HG03097 (cell line): ENCODE results near the gene RAB22A.

Experiments
- ATAC-seq: cut with Tn5 transposase; IDR thresholded peaks from one replicate; pipeline ENCODE4 v1.9.1; 2021; ENCODE audit not compliant: unreplicated experiment, low FRiP score

The RAB22A gene

GRCh38 chr20:58297394-58297793 lies 12.1 kb upstream of the RAB22A start:
- ATAC-seq, result no peak

DNA sequence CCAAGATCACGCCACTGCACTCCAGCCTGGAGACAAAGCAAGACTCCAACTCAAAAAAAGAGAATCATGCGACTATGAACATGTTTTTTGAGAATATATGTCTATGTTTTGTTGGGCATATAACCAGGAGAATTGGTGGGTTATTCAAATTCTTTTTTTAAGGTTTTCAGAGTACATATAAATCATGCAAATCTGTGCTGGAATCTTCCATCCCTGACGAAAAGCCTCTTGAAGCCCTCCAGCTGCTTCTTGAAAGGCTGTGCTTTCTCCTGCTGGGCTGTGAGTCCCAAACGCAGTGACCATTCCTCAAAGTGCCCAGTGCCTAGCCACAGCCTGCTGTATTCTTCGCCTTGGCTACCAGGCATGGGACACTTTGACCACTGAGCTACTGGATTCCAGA lies 9.2 kb upstream of the RAB22A start:
- no peak for ATAC-seq

DNA sequence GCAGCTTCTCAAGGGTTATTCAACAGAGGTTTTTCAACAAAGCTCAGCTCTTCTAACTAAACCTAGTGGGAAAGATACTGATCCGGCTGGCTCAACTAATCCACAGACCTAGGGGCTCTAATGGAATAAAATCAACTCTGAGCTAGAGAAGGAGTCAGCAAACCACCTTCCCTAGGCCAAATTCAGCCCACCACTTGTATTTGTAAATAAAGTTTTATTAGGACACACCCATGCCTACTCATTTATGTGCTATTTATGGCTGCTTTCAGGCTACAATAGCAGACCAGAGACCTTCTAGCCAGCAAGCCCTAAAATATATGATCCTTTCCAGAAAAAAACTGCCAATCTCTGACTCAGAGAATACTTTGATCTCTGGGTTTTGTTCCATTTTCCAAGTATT lies 6.0 kb upstream of the RAB22A start:
- ATAC-seq, result no peak

DNA sequence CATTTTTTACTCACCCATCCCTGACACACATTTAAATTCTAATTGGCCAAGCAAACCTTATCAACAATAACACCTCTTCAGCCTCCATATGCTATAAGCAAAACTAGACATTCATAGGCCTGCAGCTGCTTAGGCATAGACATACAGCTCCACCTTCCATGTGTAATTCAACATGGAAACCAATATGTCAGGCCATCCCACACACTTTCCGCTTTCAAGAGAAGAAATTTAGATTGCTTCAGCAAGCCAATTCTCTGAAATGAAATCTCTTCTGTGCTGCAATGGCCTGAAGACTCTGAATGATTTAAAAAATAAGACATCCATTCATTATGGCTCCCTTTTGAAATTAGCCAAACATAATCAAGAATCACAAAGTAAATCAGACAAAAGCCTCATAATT lies 4.5 kb upstream of the RAB22A start:
- ATAC-seq, result no peak

DNA sequence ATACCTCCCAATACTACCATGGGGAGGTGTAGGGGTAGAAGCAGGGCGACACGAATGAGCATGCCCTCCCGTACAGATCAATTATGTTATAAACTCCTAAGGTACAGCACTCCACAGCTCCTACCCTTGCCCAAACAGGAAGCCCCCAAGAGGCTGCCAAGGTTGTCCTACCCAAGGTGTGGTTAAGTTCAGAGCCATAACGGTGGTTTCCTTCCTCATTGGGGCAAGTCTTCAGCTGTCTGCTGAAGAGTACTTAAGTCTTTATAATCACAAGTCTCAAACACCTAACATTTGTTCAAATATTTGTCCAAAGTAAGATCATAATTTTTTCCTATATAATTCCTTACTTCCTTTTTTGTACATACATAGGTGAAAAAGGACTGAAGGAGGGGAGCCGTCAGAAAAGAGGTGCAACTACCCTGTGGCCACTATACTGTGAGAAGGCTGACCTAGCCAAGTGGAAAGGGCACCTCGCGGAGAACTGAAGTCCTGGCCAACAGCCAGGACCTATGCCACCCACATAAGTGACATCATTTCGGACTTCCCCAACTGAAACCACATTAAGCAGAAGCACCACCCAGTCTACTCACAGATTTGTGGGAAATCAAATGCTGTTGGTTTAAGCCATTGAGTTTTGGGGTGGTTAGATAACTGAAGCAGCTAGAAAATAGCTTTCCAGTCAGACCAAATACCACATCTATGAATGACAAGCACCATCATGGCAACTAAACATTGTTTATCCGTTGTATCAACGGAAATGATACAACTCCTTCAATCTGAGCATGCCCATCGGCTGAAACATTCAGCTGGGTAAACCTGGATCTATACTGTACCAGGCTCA lies 2.9 kb upstream of the RAB22A start:
- peak; percentile 42 for ATAC-seq

- ATAC-seq, result no peak
Measured at GRCh38 chr20:58307270-58307669, 2.2 kb upstream of the RAB22A start.

DNA sequence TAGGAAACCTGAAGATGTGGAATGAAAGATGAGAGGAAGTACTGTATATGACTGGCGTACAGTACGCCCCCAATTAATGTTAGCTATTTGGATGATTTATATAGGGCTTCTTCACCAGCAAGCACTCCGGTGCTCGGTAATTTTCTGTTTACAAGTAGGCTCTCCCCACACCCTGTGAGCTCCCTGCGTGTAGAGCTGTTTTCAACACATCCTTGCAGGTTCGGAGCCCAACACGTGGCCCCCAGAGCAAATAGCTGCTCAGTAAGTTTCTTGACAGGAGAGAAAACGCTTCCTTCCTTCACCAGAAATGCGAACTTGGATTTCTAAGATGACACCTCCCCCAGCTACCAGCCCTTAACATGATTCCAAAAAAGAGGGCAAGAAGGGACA lies 1.2 kb upstream of the RAB22A start:
- no peak for ATAC-seq

GRCh38 chr20:58308680-58309527 lies 611 bp upstream of the RAB22A start:
- ATAC-seq, result peak; percentile 41

DNA sequence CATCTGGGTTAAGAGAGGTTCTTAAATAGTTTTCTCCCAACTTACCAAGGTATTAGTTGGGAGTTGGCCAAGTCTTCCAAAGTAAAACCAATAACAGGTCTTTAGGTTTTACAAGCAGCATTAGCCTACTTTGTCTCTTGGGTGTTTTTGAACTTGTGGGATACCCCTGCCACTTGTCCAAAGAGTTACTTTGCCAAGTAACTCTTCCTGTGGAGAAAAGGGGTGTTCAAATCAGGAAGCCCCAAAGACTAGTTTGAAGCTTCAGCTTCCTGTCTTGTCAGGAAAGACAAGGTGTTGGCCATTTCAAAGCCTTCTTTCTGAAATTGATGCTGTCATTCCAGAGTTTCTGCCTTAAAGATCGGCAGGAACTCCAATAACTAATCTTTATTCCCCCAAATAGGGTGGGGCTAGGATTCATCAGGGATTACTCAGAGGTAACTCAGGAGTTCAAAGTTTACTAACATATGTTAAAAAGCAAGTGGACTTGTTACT lies 822 bp downstream of the RAB22A start:
- no peak for ATAC-seq

- no peak for ATAC-seq
Measured at GRCh38 chr20:58312836-58313235, 3.3 kb downstream of the RAB22A start.

DNA sequence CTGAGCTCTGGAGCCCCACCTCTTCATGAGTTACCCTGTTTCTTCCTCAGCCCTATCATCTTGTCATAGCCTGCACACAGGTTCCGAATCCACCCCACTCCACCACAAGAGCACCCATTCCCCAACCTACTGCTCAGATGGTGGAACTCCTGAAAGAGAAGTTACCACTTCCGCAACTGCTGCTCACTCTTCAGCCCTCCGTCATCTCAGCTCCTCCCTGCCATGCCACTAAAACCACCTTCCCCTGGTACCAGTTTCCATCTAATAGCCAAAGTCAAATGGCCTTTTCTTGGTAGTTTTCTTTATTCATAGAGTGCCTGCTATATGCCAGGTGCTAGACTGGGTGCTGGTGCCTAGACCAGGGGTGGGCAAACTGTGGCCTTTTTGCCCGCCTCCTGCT lies 3.9 kb downstream of the RAB22A start:
- no peak for ATAC-seq

DNA sequence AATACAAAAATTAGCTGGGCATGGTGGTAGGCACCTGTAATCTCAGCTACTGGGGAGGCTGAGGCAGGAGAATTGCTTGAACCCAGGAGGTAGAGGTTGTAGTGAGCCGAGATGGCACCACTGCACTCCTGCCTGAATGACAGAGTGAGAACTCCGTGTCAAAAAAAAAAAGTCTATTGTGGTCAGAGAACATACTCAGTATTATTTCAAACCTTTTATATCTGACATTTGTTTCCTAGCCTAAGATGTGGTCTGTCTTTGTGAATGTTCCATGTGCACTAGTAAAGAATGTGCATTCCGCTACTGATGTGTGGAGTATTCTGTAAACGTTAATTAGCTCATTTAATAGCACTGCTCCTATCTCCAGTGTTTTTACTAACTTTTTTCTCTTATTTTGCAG lies 11.7 kb downstream of the RAB22A start:
- no peak for ATAC-seq

DNA sequence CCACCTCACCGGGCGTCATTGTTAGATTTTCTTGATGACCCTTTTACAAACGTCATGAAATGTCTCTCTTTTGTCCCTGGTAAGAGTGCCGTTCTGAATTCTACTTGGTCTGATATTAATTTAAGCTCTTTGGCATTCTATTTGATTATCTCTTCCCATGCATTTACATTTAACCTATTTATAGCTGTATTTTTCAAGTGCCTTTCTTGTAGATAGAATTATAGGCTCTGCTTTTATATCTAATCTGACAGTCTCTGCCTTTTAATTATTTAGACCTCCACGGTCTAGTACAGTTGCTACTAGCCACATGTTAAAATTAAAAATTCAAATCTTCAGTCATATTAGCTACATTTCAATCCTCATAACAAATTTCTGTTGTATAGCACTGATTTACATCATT lies 12.6 kb downstream of the RAB22A start:
- no peak for ATAC-seq

DNA sequence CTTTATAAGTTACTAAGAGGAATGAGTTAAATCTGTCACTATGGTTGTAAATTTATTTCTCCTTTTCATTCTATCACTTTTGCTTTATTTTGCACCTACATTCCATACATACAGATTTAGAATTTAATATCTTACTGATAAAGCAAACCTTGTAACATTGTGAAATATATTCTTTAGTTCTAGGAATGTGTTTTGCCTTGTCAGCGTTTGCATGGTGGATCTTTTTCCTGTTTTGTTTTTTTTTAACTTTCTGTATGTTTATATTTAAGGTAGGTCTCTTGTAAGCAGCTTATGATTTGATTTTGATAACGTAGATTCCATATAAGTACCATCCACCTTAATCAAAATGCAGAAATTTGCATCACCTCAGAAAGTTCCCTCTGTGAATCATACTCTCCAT lies 16.4 kb downstream of the RAB22A start:
- no peak for ATAC-seq

DNA sequence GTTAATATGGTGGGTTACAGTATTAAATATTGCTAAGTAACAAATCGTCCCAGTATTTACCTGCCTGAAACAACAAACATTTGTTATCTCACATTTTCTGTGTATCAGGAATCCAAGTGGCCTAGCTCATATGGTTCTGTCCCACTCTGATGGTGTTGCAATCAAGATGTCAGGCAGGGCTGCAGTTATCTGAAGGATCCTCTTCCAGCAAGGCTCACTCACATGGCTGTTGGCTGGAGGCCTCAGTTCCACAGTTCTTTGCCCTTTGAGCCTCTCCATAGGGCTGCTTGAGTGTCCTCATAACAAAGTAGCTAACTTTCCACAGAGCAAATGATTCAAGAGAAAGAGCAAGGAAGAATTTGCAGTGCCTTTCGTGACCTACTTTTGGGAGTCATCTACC lies 17.7 kb downstream of the RAB22A start:
- ATAC-seq, result no peak

DNA sequence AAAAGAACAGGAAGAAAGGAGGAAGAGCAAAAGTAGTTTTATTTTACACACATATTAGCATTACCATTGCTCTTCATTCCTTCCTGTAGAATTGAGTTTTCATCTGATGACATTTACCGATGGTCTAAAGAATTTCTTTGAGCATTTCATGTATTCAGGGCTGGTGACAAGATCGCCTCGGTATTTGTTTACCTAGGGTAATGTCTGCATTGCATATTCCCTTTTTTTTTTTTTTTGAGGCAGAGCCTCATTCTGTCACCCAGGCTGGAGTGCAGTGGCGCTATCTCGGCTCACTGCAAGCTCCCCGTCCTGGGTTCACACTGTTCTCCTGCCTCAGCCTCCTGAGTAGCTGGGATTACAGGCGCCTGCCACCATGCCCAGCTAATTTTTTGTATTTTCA lies 19.3 kb downstream of the RAB22A start:
- no peak for ATAC-seq

DNA sequence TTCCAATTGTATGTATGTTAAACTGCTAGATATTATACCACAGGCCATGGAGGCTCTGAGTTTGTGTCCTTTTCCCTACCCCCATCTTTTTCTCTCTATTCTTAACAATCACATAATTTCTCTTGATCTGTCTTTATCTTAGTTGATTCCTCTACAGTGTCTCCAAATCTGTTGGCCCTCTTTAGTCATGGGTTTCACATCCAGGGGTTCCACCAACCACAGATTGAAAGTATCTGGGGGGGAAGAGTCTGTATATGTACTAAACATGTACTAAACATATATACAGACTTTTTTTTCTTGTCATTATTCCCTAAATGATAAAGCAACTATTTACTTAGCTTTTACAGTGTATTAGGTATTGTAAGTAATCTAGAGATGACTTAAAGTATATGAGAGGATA lies 20.2 kb downstream of the RAB22A start:
- ATAC-seq, result no peak

DNA sequence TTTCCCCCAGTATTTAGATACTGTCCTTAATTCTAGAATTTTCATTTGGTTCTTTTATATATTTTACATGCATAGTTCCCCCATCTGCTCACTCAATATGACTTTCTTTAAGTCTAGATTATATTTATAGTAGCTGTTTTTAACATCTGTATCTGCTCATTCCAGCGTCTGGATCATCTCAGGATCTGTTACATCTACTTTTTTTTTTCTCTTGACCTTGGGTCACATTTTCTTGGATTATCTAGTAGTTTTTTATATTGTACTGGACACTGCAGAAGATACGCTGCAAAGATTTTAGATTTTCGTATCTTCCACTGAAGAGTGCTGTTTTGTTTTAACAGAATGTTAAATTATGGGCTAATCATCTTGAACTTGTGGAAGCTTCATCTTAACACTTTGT lies 20.7 kb downstream of the RAB22A start:
- no peak for ATAC-seq

GRCh38 chr20:58330687-58331086 lies 21.2 kb downstream of the RAB22A start:
- no peak for ATAC-seq

DNA sequence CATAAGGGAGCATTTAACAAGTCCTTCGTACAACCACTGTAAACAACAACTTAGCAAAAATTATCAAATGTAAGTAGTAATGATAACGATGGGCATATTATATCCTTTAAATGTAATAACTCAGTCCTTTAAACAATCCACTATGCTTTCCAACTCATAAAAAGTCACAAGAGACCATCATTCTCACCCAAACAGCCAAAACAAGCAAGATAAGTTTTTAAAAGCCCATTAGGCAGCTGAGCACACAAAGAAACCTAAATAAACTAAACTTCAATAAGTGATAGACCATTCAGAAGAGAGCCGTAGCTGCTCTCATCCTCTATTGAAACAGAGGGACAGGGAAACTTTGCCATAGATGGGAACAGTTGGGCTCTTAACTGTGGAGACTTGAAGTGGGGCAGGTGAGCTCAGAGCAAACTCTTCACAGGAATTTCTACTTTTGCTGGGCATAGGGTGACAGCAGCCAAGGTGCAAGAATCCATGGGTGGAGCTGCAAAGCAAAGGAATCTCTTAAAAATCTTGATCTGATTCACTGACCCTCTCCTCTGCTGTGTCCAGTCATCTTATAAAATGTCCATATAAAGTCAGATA lies 22.5 kb downstream of the RAB22A start:
- no peak for ATAC-seq

DNA sequence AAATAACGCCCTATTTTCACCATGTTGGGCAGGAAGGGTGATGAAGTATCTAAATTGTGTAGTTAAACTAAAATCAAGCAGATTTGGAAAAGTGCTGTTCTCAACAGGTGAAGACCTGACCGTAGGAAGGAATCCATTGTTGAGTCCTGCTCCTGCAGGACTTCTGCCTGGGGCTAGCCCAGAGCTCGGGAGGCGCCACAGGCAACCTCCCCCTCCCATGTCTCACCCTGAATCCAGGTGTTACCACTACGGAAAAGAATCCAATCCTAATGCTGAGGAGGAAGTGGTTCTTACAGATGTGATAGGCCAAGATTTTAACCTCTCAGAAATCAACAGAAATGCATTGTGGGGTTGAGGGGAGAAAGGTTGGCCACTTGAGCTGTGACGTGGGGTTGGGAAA lies 30.2 kb downstream of the RAB22A start:
- no peak for ATAC-seq
